BE2C (cell line): ENCODE data around the gene APBA1.

Experiments used
- DNase-seq: peaks from one replicate; pipeline ENCODE4 v3.0.0-alpha.2; 2020
- H3K27me3 ChIP-seq: fragments of 250-450 bp; sonication (Bioruptor Pico); 2 replicates; pipeline ENCODE4 v1.5.1; 2020; ENCODE audit warnings: mild to moderate bottlenecking
- H3K36me3 ChIP-seq: fragments of 250-450 bp; sonication (Bioruptor Pico); 2 replicates; pipeline ENCODE4 v1.5.1; 2020; ENCODE audit warnings: mild to moderate bottlenecking
- H3K4me1 ChIP-seq: fragments of 250-450 bp; sonication (Bioruptor Pico); 2 replicates; pipeline ENCODE4 v1.5.1; 2020
- H3K4me3 ChIP-seq: 2 replicates; pipeline ENCODE4 v1.5.1; 2011; ENCODE audit warnings: low read depth, low read length
- H3K9me3 ChIP-seq: fragments of 250-450 bp; sonication (Bioruptor Pico); 2 replicates; pipeline ENCODE4 v1.5.1; 2020
- CTCF ChIP-seq: IDR thresholded peaks from 2 replicates; pipeline ENCODE4 v1.5.1; 2012; ENCODE audit warnings: mild to moderate bottlenecking, low read depth, low read length

APBA1 gene

GRCh38 chr9:69542058-69542457 lies 130.1 kb downstream of the APBA1 start:
- DNase-seq = no peak
- Histone ChIP-seq H3K36me3 (no peaks in the 10 kb centered on the region), H3K27me3 (no peaks in the 10 kb centered on the region), H3K4me1 (peaks cover 42% of the 10 kb centered on the region), H3K4me3 (no peak overlapping the region), H3K9me3 (no peaks in the 10 kb centered on the region)
- TF ChIP-seq CTCF = no peak

- Histone ChIP-seq H3K36me3 (no peaks in the 10 kb centered on the region), H3K4me1 (peaks cover 46% of the 10 kb centered on the region), H3K27me3 (no peaks in the 10 kb centered on the region), H3K9me3 (no peaks in the 10 kb centered on the region), H3K4me3 (no peak overlapping the region)
- no peak for DNase-seq
- no peak for TF ChIP-seq CTCF
Measured at GRCh38 chr9:69535911-69536310, 136.3 kb downstream of the APBA1 start.

- Histone ChIP-seq H3K9me3 (no peaks in the 10 kb centered on the region), H3K36me3 (no peaks in the 10 kb centered on the region), H3K4me1 (peaks cover 46% of the 10 kb centered on the region), H3K4me3 (no peak overlapping the region), H3K27me3 (no peaks in the 10 kb centered on the region)
- peak; percentile 30 for TF ChIP-seq CTCF
- DNase-seq = no peak
Measured at GRCh38 chr9:69535286-69535832, 136.8 kb downstream of the APBA1 start.

- Histone ChIP-seq H3K27me3 (no peaks in the 10 kb centered on the region), H3K9me3 (no peaks in the 10 kb centered on the region), H3K4me1 (peaks cover 38% of the 10 kb centered on the region), H3K36me3 (no peaks in the 10 kb centered on the region), H3K4me3 (no peak overlapping the region)
- peak; percentile 82 for DNase-seq
- TF ChIP-seq CTCF = no peak
Measured at GRCh38 chr9:69532396-69532795, 139.8 kb downstream of the APBA1 start.

GRCh38 chr9:69527454-69527853 lies 144.7 kb downstream of the APBA1 start:
- no peak for DNase-seq
- Histone ChIP-seq H3K9me3 (peaks cover 5% of the 10 kb centered on the region; the same call in 1 of the 2 replicates), H3K4me1 (peaks cover 4% of the 10 kb centered on the region; the same call in 1 of the 2 replicates), H3K4me3 (no peak overlapping the region), H3K36me3 (no peaks in the 10 kb centered on the region; the same call in 1 of the 2 replicates), H3K27me3 (no peaks in the 10 kb centered on the region)
- TF ChIP-seq CTCF = no peak

- H3K9me3 ChIP-seq = peaks cover 5% of the 10 kb centered on the region; the same call in 1 of the 2 replicates
- H3K27me3 ChIP-seq = no peaks in the 10 kb centered on the region
- H3K4me1 ChIP-seq = no peaks in the 10 kb centered on the region; the same call in 1 of the 2 replicates
- TF ChIP-seq CTCF = no peak
- no peaks in the 10 kb centered on the region; the same call in 1 of the 2 replicates for H3K36me3 ChIP-seq
- H3K4me3 ChIP-seq = no peak overlapping the region
- no peak for DNase-seq
Measured at GRCh38 chr9:69526699-69527098, 145.5 kb downstream of the APBA1 start.
